Stomach (tissue), 4 donors: ENCODE data around the gene HOXB7.

Source experiments
- EP300 ChIP-seq: sonication (generic); formaldehyde crosslinking; IDR thresholded peaks from one replicate; pipeline ENCODE4 v1.6.1; 2017; ENCODE audit warnings: antibody characterized with exemption
- POLR2A ChIP-seq, 4 donors: fragments of 450-650 bp; IDR thresholded peaks; one replicate each; pipeline ENCODE4 v1.6.1; 2016; ENCODE audit warnings: antibody characterized with exemption in 4 of 4, control low read depth in 2 of 4, mild to moderate bottlenecking in 1 of 4, moderate library complexity in 1 of 4
- POLR2AphosphoS5 ChIP-seq, 3 donors: sonication (generic); formaldehyde crosslinking; IDR thresholded peaks; one replicate each; pipeline ENCODE4 v1.6.1; 2016; ENCODE audit warnings: antibody characterized with exemption in 3 of 3
- TF ChIP-seq, protein P1 (sequence below), 7 experiments: fragments of 450-650 bp in 4 of 7; fragments of 200-600 bp in 3 of 7; sonication (generic) in 3 of 7; IDR thresholded peaks; one replicate each; pipeline ENCODE4 v1.5.1; 2016 to 2019; ENCODE audit warnings: antibody characterized with exemption in 7 of 7, control low read depth in 2 of 7, mild to moderate bottlenecking in 1 of 7

- TF ChIP-seq, protein P1, sequence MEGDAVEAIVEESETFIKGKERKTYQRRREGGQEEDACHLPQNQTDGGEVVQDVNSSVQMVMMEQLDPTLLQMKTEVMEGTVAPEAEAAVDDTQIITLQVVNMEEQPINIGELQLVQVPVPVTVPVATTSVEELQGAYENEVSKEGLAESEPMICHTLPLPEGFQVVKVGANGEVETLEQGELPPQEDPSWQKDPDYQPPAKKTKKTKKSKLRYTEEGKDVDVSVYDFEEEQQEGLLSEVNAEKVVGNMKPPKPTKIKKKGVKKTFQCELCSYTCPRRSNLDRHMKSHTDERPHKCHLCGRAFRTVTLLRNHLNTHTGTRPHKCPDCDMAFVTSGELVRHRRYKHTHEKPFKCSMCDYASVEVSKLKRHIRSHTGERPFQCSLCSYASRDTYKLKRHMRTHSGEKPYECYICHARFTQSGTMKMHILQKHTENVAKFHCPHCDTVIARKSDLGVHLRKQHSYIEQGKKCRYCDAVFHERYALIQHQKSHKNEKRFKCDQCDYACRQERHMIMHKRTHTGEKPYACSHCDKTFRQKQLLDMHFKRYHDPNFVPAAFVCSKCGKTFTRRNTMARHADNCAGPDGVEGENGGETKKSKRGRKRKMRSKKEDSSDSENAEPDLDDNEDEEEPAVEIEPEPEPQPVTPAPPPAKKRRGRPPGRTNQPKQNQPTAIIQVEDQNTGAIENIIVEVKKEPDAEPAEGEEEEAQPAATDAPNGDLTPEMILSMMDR (IDR thresholded peaks at IDR 0.05), result no peak
- TF ChIP-seq POLR2A (IDR thresholded peaks at IDR 0.05), result no peak
- TF ChIP-seq POLR2AphosphoS5 (IDR thresholded peaks at IDR 0.05), result no peak
- TF ChIP-seq EP300, result no peak
Measured at GRCh38 chr17:48559840-48560817, 50.7 kb downstream of the HOXB7 start.
